ENCODE measurements around the gene NPW. TPM values are rescaled to one million over a fixed set of nuclear protein-coding genes. Genes with fewer than 3 reads are reported as not detected.

Gene NPW
- total RNA-seq, 1 donor = not detected

GRCh38 chr16:2056077-2056476 is 36.5 kb downstream of the NPW start:
- Histone ChIP-seq H3K4me1 (ENCODE audit: insufficient read depth, low read length) (no peaks in the 10 kb centered on the region), H3K9me3 (ENCODE audit: low read depth, low read length) (no peaks in the 10 kb centered on the region), H3K4me3 (ENCODE audit: low read length) (no peak overlapping the region), H3K27me3 (ENCODE audit: insufficient read depth, low read length) (no peaks in the 10 kb centered on the region)

DNA sequence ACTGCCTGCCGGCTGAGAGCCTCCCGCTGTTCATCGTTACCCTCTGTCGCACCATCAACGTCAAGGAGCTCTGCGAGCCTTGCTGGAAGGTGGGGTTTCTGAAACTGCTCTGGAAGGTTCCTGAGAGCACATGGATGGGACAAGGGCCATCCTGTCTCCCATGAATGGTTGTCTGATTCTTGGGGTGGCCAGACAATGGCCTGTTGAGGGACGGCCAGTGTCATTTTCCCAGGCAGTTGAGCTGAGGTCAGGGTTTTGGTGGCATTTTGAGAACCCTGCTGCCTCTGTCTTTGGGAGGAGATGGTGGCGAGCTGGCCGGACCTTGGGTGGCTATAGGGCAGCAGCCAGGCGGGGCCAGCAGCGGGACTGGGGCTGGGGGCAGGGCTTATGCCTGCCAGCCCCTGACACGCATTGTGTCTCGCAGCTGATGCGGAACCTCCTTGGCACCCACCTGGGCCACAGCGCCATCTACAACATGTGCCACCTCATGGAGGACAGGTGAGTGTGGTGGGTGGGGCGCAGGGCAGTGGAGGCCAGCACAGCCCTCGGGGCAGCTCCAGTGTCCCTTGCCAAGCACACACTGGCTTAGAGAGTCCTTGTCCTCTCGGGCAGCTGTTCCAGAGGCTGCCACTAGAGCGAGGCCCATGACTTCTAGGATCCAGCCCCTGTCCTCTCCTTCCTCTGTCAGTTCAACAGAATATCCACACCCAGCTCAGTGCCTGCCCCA is 37.3 kb downstream of the NPW start:
- Histone ChIP-seq H3K4me1 (ENCODE audit: insufficient read depth, low read length) (no peaks in the 10 kb centered on the region), H3K9me3 (ENCODE audit: low read depth, low read length) (no peaks in the 10 kb centered on the region), H3K4me3 (ENCODE audit: low read length) (no peak overlapping the region), H3K27me3 (ENCODE audit: insufficient read depth, low read length) (no peaks in the 10 kb centered on the region)

DNA sequence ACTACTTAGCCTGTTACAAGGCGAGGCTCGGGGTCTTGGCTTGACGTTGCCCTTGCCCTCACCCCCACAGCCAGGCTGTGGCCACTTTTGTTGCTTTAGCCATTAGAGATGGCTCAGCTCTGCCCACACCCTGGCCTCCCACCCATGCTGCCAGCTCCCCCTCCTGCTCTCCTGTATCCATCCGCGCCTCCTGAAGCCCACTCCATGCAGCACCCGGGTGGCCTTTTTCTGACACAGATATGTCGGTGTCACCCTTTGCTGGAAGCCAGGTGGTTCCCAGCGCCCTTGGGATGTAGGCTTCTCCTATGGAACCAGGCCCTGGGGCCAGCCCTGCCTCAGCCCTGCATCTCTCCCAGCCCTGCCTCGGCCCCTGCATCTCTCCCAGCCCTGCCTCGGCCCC is 37.9 kb downstream of the NPW start:
- no peaks in the 10 kb centered on the region for H3K9me3 ChIP-seq (ENCODE audit: low read depth, low read length)
- H3K4me1 ChIP-seq (ENCODE audit: insufficient read depth, low read length) = no peaks in the 10 kb centered on the region
- no peaks in the 10 kb centered on the region for H3K27me3 ChIP-seq (ENCODE audit: insufficient read depth, low read length)
- no peak overlapping the region for H3K4me3 ChIP-seq (ENCODE audit: low read length)

DNA sequence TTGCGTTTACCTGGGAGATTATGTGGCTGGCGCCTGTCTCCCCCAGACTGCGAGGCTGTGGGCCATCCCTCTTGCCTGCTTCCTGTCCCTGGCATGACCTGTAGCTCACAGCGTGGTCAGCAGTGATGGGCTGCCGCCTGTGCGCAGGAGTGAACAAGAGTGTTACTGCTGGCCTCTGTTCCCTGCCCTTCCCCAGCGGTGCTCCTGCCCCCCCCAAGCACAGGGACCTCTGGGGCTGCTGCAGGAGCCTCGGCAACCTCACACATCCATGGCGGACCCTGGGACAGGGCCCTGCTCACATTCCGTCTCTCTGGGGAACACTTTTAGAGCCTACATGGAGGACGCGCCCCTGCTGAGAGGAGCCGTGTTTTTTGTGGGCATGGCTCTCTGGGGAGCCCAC is 38.8 kb downstream of the NPW start:
- no peaks in the 10 kb centered on the region for H3K4me1 ChIP-seq (ENCODE audit: insufficient read depth, low read length)
- H3K4me3 ChIP-seq (ENCODE audit: low read length) = no peak overlapping the region
- no peaks in the 10 kb centered on the region for H3K9me3 ChIP-seq (ENCODE audit: low read depth, low read length)
- H3K27me3 ChIP-seq (ENCODE audit: insufficient read depth, low read length) = no peaks in the 10 kb centered on the region

GRCh38 chr16:2058872-2059271 is 39.3 kb downstream of the NPW start:
- Histone ChIP-seq H3K4me1 (ENCODE audit: insufficient read depth, low read length) (no peaks in the 10 kb centered on the region), H3K4me3 (ENCODE audit: low read length) (no peak overlapping the region), H3K27me3 (ENCODE audit: insufficient read depth, low read length) (no peaks in the 10 kb centered on the region), H3K9me3 (ENCODE audit: low read depth, low read length) (no peaks in the 10 kb centered on the region)

GRCh38 chr16:2060346-2060745 is 40.8 kb downstream of the NPW start:
- Histone ChIP-seq H3K27me3 (ENCODE audit: insufficient read depth, low read length) (no peaks in the 10 kb centered on the region), H3K9me3 (ENCODE audit: low read depth, low read length) (no peaks in the 10 kb centered on the region), H3K4me1 (ENCODE audit: insufficient read depth, low read length) (no peaks in the 10 kb centered on the region), H3K4me3 (ENCODE audit: low read length) (no peak overlapping the region)

GRCh38 chr16:2061023-2061422 is 41.4 kb downstream of the NPW start:
- Histone ChIP-seq H3K9me3 (ENCODE audit: low read depth, low read length) (no peaks in the 10 kb centered on the region), H3K4me3 (ENCODE audit: low read length) (no peak overlapping the region), H3K4me1 (ENCODE audit: insufficient read depth, low read length) (no peaks in the 10 kb centered on the region), H3K27me3 (ENCODE audit: insufficient read depth, low read length) (no peaks in the 10 kb centered on the region)

DNA sequence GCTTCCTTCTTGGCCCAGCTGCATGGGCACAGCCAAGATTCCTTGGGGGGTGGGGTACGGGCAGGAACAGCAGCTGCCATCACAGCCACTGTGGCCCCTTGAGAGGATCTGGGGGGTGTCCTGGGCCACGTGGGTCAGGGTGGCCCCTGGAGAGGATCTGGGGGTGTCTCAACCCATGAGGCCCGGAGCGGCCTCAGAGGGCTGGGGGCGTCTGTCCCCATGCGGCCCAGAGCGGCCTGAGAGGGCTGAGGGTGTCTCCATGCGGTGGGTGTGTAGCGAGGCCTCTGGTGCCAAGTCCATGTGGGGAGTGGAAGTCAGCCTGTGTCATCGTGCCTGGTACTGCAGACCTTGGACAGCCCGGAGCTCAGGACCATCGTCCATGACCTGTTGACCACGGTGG is 41.9 kb downstream of the NPW start:
- Histone ChIP-seq H3K4me1 (ENCODE audit: insufficient read depth, low read length) (no peaks in the 10 kb centered on the region), H3K27me3 (ENCODE audit: insufficient read depth, low read length) (no peaks in the 10 kb centered on the region), H3K9me3 (ENCODE audit: low read depth, low read length) (no peaks in the 10 kb centered on the region), H3K4me3 (ENCODE audit: low read length) (no peak overlapping the region)

DNA sequence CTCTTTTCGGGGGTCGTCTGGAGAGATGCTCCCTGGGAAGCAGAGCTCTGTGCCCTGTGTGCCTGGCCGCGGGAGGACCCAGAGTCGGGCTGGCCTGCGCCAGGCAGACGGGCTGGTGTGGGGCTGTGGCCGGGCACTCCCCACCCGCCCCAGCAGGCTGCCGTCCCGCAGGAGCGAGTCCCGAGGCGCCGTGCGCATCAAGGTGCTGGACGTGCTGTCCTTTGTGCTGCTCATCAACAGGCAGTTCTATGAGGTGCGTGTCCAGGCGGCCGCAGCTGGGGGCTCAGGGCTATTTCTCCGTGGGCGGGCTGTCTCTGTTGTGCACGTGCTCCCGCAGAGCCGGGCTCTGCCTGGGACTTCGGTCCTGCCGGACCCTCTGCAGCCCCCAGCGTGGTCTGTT is 43.2 kb downstream of the NPW start:
- Histone ChIP-seq H3K4me1 (ENCODE audit: insufficient read depth, low read length) (no peaks in the 10 kb centered on the region), H3K4me3 (ENCODE audit: low read length) (no peak overlapping the region), H3K9me3 (ENCODE audit: low read depth, low read length) (no peaks in the 10 kb centered on the region), H3K27me3 (ENCODE audit: insufficient read depth, low read length) (no peaks in the 10 kb centered on the region)

- Histone ChIP-seq H3K9me3 (ENCODE audit: low read depth, low read length) (no peaks in the 10 kb centered on the region), H3K4me3 (ENCODE audit: low read length) (no peak overlapping the region)
These were observed 44.3 kb downstream of the NPW start for GRCh38 chr16:2063861-2064260.

DNA sequence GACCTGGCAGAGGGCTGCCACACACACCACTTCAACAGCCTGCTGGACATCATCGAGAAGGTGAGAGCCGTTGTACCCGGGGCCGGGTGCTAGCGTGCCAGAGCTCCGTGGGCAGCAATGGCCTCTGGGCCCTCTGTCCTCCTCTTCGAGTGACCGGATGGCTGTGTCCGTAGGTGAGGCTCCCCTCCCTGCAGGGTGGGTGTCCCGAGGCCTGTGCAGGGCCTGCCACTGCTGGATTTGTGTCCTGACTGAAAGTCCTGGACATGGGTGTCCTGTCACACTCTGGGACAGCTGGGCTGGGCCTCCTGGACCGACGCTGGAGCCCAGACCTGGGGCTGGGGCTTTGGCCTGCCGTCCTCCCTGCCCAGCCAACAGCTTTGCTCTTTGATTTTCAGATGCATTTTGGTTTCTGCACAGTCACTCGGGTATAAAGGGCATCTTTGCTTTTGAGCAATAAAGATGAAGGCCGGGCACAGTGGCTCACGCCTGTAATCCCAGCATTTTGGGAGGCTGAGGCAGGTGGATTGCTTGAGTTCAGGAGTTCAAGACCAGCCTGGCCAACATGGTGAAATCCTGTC is 44.9 kb downstream of the NPW start:
- Histone ChIP-seq H3K4me3 (ENCODE audit: low read length) (no peak overlapping the region), H3K27me3 (ENCODE audit: insufficient read depth, low read length) (no peaks in the 10 kb centered on the region), H3K4me1 (ENCODE audit: insufficient read depth, low read length) (no peaks in the 10 kb centered on the region), H3K9me3 (ENCODE audit: low read depth, low read length) (no peaks in the 10 kb centered on the region)

More at GRCh38 chr16:2063861-2064260, 44.3 kb downstream of the NPW start:
- Histone ChIP-seq H3K4me1 (ENCODE audit: insufficient read depth, low read length) (no peaks in the 10 kb centered on the region), H3K27me3 (ENCODE audit: insufficient read depth, low read length) (no peaks in the 10 kb centered on the region)

DNA sequence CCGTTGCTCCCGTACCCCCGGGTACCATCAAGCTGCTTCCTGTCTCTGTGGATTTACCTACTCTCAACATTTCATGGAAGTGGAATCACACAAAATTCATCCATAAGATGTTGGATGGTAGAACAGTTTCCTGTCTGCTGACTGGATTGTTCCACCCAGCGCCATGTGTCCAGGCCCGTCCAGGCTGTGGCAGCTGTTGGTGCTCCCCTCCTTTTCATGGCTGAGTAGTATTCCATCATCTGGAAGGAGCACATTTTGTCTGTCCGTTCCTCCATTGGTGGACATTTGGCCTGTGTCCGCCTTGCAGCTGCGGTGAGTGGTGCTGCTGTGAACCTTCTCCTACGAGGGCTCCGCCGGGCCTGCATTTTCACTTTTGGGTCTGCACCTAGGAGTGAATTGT is 46.6 kb downstream of the NPW start:
- Histone ChIP-seq H3K4me3 (ENCODE audit: low read length) (no peak overlapping the region), H3K27me3 (ENCODE audit: insufficient read depth, low read length) (no peaks in the 10 kb centered on the region), H3K9me3 (ENCODE audit: low read depth, low read length) (no peaks in the 10 kb centered on the region), H3K4me1 (ENCODE audit: insufficient read depth, low read length) (no peaks in the 10 kb centered on the region)

Other genes starting within 250 kb of the NPW start
- 17.6 TPM for gene NME3, start 248.2 kb upstream of the NPW start, total RNA-seq
- 13.3 TPM for gene EME2, start 247.0 kb upstream of the NPW start, total RNA-seq
- 17.1 TPM for gene MRPS34, start 246.7 kb upstream of the NPW start, total RNA-seq
- gene SPSB3, start 237.2 kb upstream of the NPW start, total RNA-seq = 40.0 TPM
- 26.2 TPM for gene NUBP2, start 236.8 kb upstream of the NPW start, total RNA-seq
- 0.63 TPM for gene IGFALS, start 226.1 kb upstream of the NPW start, total RNA-seq
- 14.3 TPM for gene HAGH, start 193.0 kb upstream of the NPW start, total RNA-seq
- gene FAHD1, start 192.6 kb upstream of the NPW start, total RNA-seq = 7.0 TPM
- gene MEIOB, start 147.6 kb upstream of the NPW start, total RNA-seq = not detected
- not detected for gene HS3ST6, start 101.4 kb upstream of the NPW start, total RNA-seq
- 5.8 TPM for gene MSRB1, start 76.6 kb upstream of the NPW start, total RNA-seq
- gene RPL3L, start 65.1 kb upstream of the NPW start, total RNA-seq = not detected
- gene NDUFB10, start 60.2 kb upstream of the NPW start, total RNA-seq = 57.1 TPM
- 2,256 TPM for gene RPS2, start 55.0 kb upstream of the NPW start, total RNA-seq
- gene RNF151, start 52.9 kb upstream of the NPW start, total RNA-seq = not detected
- gene TBL3, start 47.7 kb upstream of the NPW start, total RNA-seq = 6.4 TPM
- not detected for gene NOXO1, start 38.3 kb upstream of the NPW start, total RNA-seq
- gene GFER, start 35.6 kb upstream of the NPW start, total RNA-seq = 9.0 TPM
- gene SYNGR3, start 29.8 kb upstream of the NPW start, total RNA-seq = 2.9 TPM
- gene ZNF598, start 10.0 kb upstream of the NPW start, total RNA-seq = 18.6 TPM
- 0.84 TPM for gene NHERF2, start 7.1 kb downstream of the NPW start, total RNA-seq
- 3.1 TPM for gene NTHL1, start 28.0 kb downstream of the NPW start, total RNA-seq
- 28.3 TPM for gene TSC2, start 28.2 kb downstream of the NPW start, total RNA-seq
- gene PKD1, start 116.1 kb downstream of the NPW start, total RNA-seq = 49.6 TPM
- gene RAB26, start 128.8 kb downstream of the NPW start, total RNA-seq = not detected
- gene TRAF7, start 136.0 kb downstream of the NPW start, total RNA-seq = 17.9 TPM
- not detected for gene CASKIN1, start 176.8 kb downstream of the NPW start, total RNA-seq
- 11.0 TPM for gene MLST8, start 185.7 kb downstream of the NPW start, total RNA-seq
- 0.84 TPM for gene BRICD5, start 191.1 kb downstream of the NPW start, total RNA-seq
- 9.8 TPM for gene PGP, start 195.1 kb downstream of the NPW start, total RNA-seq
- 14.0 TPM for gene E4F1, start 203.8 kb downstream of the NPW start, total RNA-seq
- gene DNASE1L2, start 216.7 kb downstream of the NPW start, total RNA-seq = 0.21 TPM
- gene ECI1, start 231.8 kb downstream of the NPW start, total RNA-seq = 10.5 TPM
- 156 TPM for gene RNPS1, start 248.3 kb downstream of the NPW start, total RNA-seq